Calu3 (cell line): ENCODE data around the gene DNAJA4. TPM values are rescaled to one million over a fixed set of nuclear protein-coding genes. Genes with fewer than 3 reads are reported as not detected.

Experiments
- BruUV-seq: library from RNA; stranded (reverse); fragments of 400-500 nt; replicated peaks from 2 replicates; lab custom pipeline; 2021; lab: Mats Ljungman, UMichigan
- CTCF ChIA-PET: fragments of 300-600 bp; sonication (Branson Sonifier 250); formaldehyde crosslinking; loops from one replicate; lab custom pipeline; 2022; ENCODE audit warnings: antibody characterized with exemption; lab: Charles Lee
- DNase-seq: peaks from one replicate; pipeline ENCODE4 v3.0.0; 2022
- H3K27ac Mint-ChIP-seq: one replicate; pipeline ENCODE4 v1.8.0; 2022; ENCODE audit warnings: mixed read lengths; ENCODE audit not compliant: unreplicated experiment
- H3K27me3 Mint-ChIP-seq: one replicate; pipeline ENCODE4 v1.8.0; 2022; ENCODE audit warnings: mixed read lengths; ENCODE audit not compliant: unreplicated experiment
- H3K36me3 Mint-ChIP-seq: one replicate; pipeline ENCODE4 v1.8.0; 2022; ENCODE audit warnings: mild to moderate bottlenecking, moderate library complexity, mixed read lengths; ENCODE audit not compliant: insufficient read depth, unreplicated experiment
- H3K4me1 Mint-ChIP-seq: one replicate; pipeline ENCODE4 v1.8.0; 2022; ENCODE audit warnings: mild to moderate bottlenecking, low read depth, mixed read lengths; ENCODE audit not compliant: unreplicated experiment
- H3K4me3 Mint-ChIP-seq: one replicate; pipeline ENCODE4 v1.8.0; 2022; ENCODE audit warnings: mild to moderate bottlenecking, low read depth, moderate library complexity, mixed read lengths; ENCODE audit not compliant: unreplicated experiment
- H3K9me3 Mint-ChIP-seq: one replicate; pipeline ENCODE4 v1.8.0; 2022; ENCODE audit warnings: low read depth, mixed read lengths; ENCODE audit not compliant: unreplicated experiment
- CTCF ChIP-seq: fragments of 200-600 bp; IDR thresholded peaks from one replicate; pipeline ENCODE4 v1.8.0; 2022; ENCODE audit warnings: antibody characterized with exemption; ENCODE audit not compliant: unreplicated experiment
- intact Hi-C: fragments of 100-400 bp; cut with micrococcal nuclease; formaldehyde crosslinking; loops from one replicate; pipeline ENCODE4 v1.10.0; 2022; ENCODE audit not compliant: unreplicated experiment
- total RNA-seq: library from RNA; stranded (reverse); gene quantifications from 2 replicates; pipeline ENCODE4 v1.2.3, GENCODE V29; 2022

Gene DNAJA4
- total RNA-seq, 1 experiment from 2014 or later: 53.6 TPM

- H3K36me3 Mint-ChIP-seq: no peaks in the 10 kb centered on the region
- BruUV-seq: no TSS peak
- peaks cover 35% of the 10 kb centered on the region for H3K27me3 Mint-ChIP-seq
- H3K4me1 Mint-ChIP-seq: no peaks in the 10 kb centered on the region
- no peak for DNase-seq
- no peak overlapping the region for H3K27ac Mint-ChIP-seq
- intact Hi-C loops: no loop called here
- no peak for TF ChIP-seq CTCF
- CTCF ChIA-PET: no interaction called here
- peaks cover 2% of the 10 kb centered on the region for H3K9me3 Mint-ChIP-seq
- no peak overlapping the region for H3K4me3 Mint-ChIP-seq
These were observed 34.6 kb upstream of the DNAJA4 start for GRCh38 chr15:78229431-78230406.

GRCh38 chr15:78232951-78233350 is 31.4 kb upstream of the DNAJA4 start:
- no peaks in the 10 kb centered on the region for H3K4me1 Mint-ChIP-seq
- DNase-seq: no peak
- H3K4me3 Mint-ChIP-seq: no peak overlapping the region
- no peak for TF ChIP-seq CTCF
- peaks cover 56% of the 10 kb centered on the region for H3K27me3 Mint-ChIP-seq
- no peak overlapping the region for H3K27ac Mint-ChIP-seq
- H3K9me3 Mint-ChIP-seq: no peaks in the 10 kb centered on the region
- CTCF ChIA-PET: interaction anchor here (0.7 kb wide), 1 partner anchor 21 kb away, joined by 4 read pairs; no protein-coding TSS in a partner anchor
- H3K36me3 Mint-ChIP-seq: no peaks in the 10 kb centered on the region
- intact Hi-C loops: no loop called here
- BruUV-seq: no TSS peak

GRCh38 chr15:78233496-78233895 is 30.9 kb upstream of the DNAJA4 start:
- CTCF ChIA-PET: interaction anchor here (0.6 kb wide), 1 partner anchor 117 kb away, joined by 5 read pairs; no protein-coding TSS in a partner anchor
- TF ChIP-seq CTCF: no peak
- intact Hi-C loops: no loop called here
- Mint-ChIP-seq H3K27me3 (peaks cover 56% of the 10 kb centered on the region), H3K27ac (no peak overlapping the region), H3K9me3 (no peaks in the 10 kb centered on the region), H3K4me3 (no peak overlapping the region), H3K4me1 (no peaks in the 10 kb centered on the region), H3K36me3 (no peaks in the 10 kb centered on the region)
- DNase-seq: no peak
- no TSS peak for BruUV-seq

GRCh38 chr15:78234515-78235040 is 29.8 kb upstream of the DNAJA4 start, which contains the start of gene ACSBG1:
ACSBG1 (minus strand) TSS chr15:78234565; CDS start chr15:78234501, 64 bp downstream.
- H3K27me3 Mint-ChIP-seq: peaks cover 50% of the 10 kb centered on the region

More at GRCh38 chr15:78234515-78235040, 29.8 kb upstream of the DNAJA4 start, which contains the start of gene ACSBG1:
- no peaks in the 10 kb centered on the region for H3K9me3 Mint-ChIP-seq
- no peaks in the 10 kb centered on the region for H3K36me3 Mint-ChIP-seq
- CTCF ChIA-PET: interaction anchor here (0.6 kb wide), 1 partner anchor 39 kb away, joined by 7 read pairs; no protein-coding TSS in a partner anchor
- no peak for DNase-seq
- no peaks in the 10 kb centered on the region for H3K4me1 Mint-ChIP-seq
- no peak for TF ChIP-seq CTCF
- intact Hi-C loops: no loop called here
- BruUV-seq: no TSS peak
- H3K4me3 Mint-ChIP-seq: no peak within 1 kb of the TSS
- H3K27ac Mint-ChIP-seq: no peak within 1 kb of the TSS
